Ovary (tissue), 9 donors: ENCODE measurements around the gene LGR5. TPM values are rescaled to one million over a fixed set of nuclear protein-coding genes. Genes with fewer than 3 reads are reported as not detected.

Source experiments
- DNase-seq, 5 donors: peaks; one replicate each; pipeline ENCODE4 v3.0.0-alpha.2; 2019 to 2020
- H3K27ac ChIP-seq, 2 donors: fragments of 200-600 bp; one replicate each; pipeline versions ENCODE4 v1.5.1 to v1.8.0; 2019 to 2022
- H3K27me3 ChIP-seq: fragments of 200-600 bp; one replicate; pipeline ENCODE4 v1.8.0; 2022
- H3K36me3 ChIP-seq: fragments of 200-600 bp; sonication (generic); one replicate; pipeline ENCODE4 v1.5.1; 2019
- H3K4me1 ChIP-seq: one replicate; pipeline ENCODE4 v1.8.1; 2013; ENCODE audit warnings: mild to moderate bottlenecking, moderate library complexity; ENCODE audit not compliant: insufficient read depth
- H3K4me3 ChIP-seq: fragments of 200-600 bp; sonication (generic); one replicate; pipeline ENCODE4 v1.5.1; 2017
- H3K9me3 ChIP-seq, 2 donors: fragments of 200-600 bp in 1 of 2; sonication (generic) in 1 of 2; one replicate each; pipeline versions ENCODE4 v1.5.1 to v1.8.1; 2013 to 2019; ENCODE audit warnings: mild to moderate bottlenecking in 1 of 2, moderate library complexity in 1 of 2
- CTCF ChIP-seq, 3 donors: fragments of 450-650 bp in 2 of 3; fragments of 200-600 bp in 1 of 3; IDR thresholded peaks; one replicate each; pipeline versions ENCODE4 v1.5.1 to v1.8.0; 2016 to 2022; ENCODE audit warnings: antibody characterized with exemption in 3 of 3, mild to moderate bottlenecking in 1 of 3
- EP300 ChIP-seq: sonication (generic); formaldehyde crosslinking; IDR thresholded peaks from one replicate; pipeline ENCODE4 v1.6.1; 2017; ENCODE audit warnings: antibody characterized with exemption
- POLR2A ChIP-seq: fragments of 450-650 bp; IDR thresholded peaks from one replicate; pipeline ENCODE4 v1.6.1; 2017; ENCODE audit warnings: antibody characterized with exemption, mild to moderate bottlenecking, moderate library complexity
- WGBS, 3 donors: extraction: QIAGEN DNeasy Blood & Tissue Kit in 1 of 3; methylation state at CpG; one replicate each; pipeline versions ENCODE4 v1.1.5 to v1.1.7; 2013 to 2017; 5-methylcytosine and 5-hydroxymethylcytosine counted together
- intact Hi-C, 4 donors: fragments of 100-400 bp; cut with DNase I; formaldehyde crosslinking; loops; one replicate each; pipeline versions ENCODE4 v1.11.0 to v1.15.1; 2022 to 2023
- polyA plus RNA-seq, 2 donors: library from polyadenylated mRNA; stranded (reverse); fragments of 200-250 nt in 1 of 2; fragments of 350-450 nt in 1 of 2; fragmentation: Illumina TruSeq in 1 of 2; extraction: RNeasy Lipid Tissue Mini Kit (QIAGEN cat#74804) in 1 of 2; gene quantifications; one replicate each; pipeline ENCODE4 v1.2.3, GENCODE V29; 2013 to 2014
- total RNA-seq, 7 donors: library from RNA; depleted of rRNA in 2 of 7; stranded (reverse); fragments of >200 nt in 2 of 7; fragmentation: NEBNext Ultra II Directional in 3 of 7; extraction: Animal tissue kit (Norgen Biotek cat#: 25700) in 3 of 7; gene quantifications; one replicate each; pipeline versions ENCODE4 v1.1.0 to v1.2.4, GENCODE V29; 2016 to 2023
- donor health status: DM: no; HTN: no; CAD: no; lungs with moderate emphysema.
- donor health status: DM: no; HTN: no; CAD: no.
- donor health status: Bipolar disorder and iron deficiency.
- donor health status: DM: yes; HTN: yes; CAD: no.
- donor health status: DM: no; HTN: no; CAD: no.
- donor health status: DM: yes; HTN: yes; CAD: no.

Gene LGR5
- total and polyA plus RNA-seq, 9 donors: 0.31 to 3.5 (median 0.84) TPM

GRCh38 chr12:71536279-71536938 lies 96.8 kb downstream of the LGR5 start:
- intact Hi-C loops: no loop called here
- no peaks in the 10 kb centered on the region for H3K36me3 ChIP-seq
- no peak overlapping the region for H3K27ac ChIP-seq
- H3K4me3 ChIP-seq: no peak overlapping the region
- no peak for TF ChIP-seq EP300
- TF ChIP-seq CTCF (IDR thresholded peaks at IDR 0.05): no peak
- TF ChIP-seq POLR2A: no peak
- no peaks in the 10 kb centered on the region for H3K27me3 ChIP-seq
- no peaks in the 10 kb centered on the region for H3K4me1 ChIP-seq
- 81 to 84% (median 82%) methylated on average over 2 of the region's 2 CpGs for WGBS, 3 donors
- no peak for DNase-seq
- H3K9me3 ChIP-seq: no peaks in the 10 kb centered on the region

- no peaks in the 10 kb centered on the region for H3K4me1 ChIP-seq
- no peak for TF ChIP-seq EP300
- no peak for TF ChIP-seq CTCF (IDR thresholded peaks at IDR 0.05)
- TF ChIP-seq POLR2A: no peak
- H3K36me3 ChIP-seq: no peaks in the 10 kb centered on the region
- intact Hi-C loops: no loop called here
- no peak for DNase-seq
- H3K27me3 ChIP-seq: no peaks in the 10 kb centered on the region
- WGBS, 3 donors: 85 to 88% (median 86%) methylated on average over 3 of the region's 3 CpGs
- H3K27ac ChIP-seq: no peak overlapping the region
- no peaks in the 10 kb centered on the region for H3K9me3 ChIP-seq
- H3K4me3 ChIP-seq: no peak overlapping the region
Measured at GRCh38 chr12:71536939-71537622, 97.5 kb downstream of the LGR5 start.

- intact Hi-C loops: no loop called here
Measured at GRCh38 chr12:71538807-71539206, 99.2 kb downstream of the LGR5 start.

GRCh38 chr12:71541583-71541982 lies 102.0 kb downstream of the LGR5 start:
- WGBS, 3 donors: 32 to 68% (median 48%) methylated on average over 1 of the region's 1 CpG
- DNase-seq: no peak
- no peaks in the 10 kb centered on the region for H3K36me3 ChIP-seq
- TF ChIP-seq EP300 (no peak), POLR2A (no peak), CTCF (IDR thresholded peaks at IDR 0.05) (no peak)
- no peaks in the 10 kb centered on the region for H3K9me3 ChIP-seq
- intact Hi-C loops: no loop called here
- no peak overlapping the region for H3K27ac ChIP-seq
- no peak overlapping the region for H3K4me3 ChIP-seq
- no peaks in the 10 kb centered on the region for H3K27me3 ChIP-seq
- no peaks in the 10 kb centered on the region for H3K4me1 ChIP-seq

More at GRCh38 chr12:71538807-71539206, 99.2 kb downstream of the LGR5 start:
- Histone ChIP-seq H3K9me3 (no peaks in the 10 kb centered on the region), H3K36me3 (no peaks in the 10 kb centered on the region), H3K27ac (no peak overlapping the region), H3K27me3 (no peaks in the 10 kb centered on the region), H3K4me3 (no peak overlapping the region), H3K4me1 (no peaks in the 10 kb centered on the region)
- TF ChIP-seq CTCF (IDR thresholded peaks at IDR 0.05): no peak
- TF ChIP-seq POLR2A: no peak
- no peak for TF ChIP-seq EP300
- no peak for DNase-seq
- 48 to 65% (median 55%) methylated on average over 3 of the region's 3 CpGs for WGBS, 3 donors
